ENCODE data around the gene GTF3C5. TPM values are rescaled to one million over a fixed set of nuclear protein-coding genes. Genes with fewer than 3 reads are reported as not detected.
"Not testable (repeated sequence)": the region's sequence is repeated elsewhere in the genome, so short reads cannot be mapped to it uniquely, and the experiment has no call there.

Gene GTF3C5
- total RNA-seq, 1 donor from 2014 or later = 46.4 TPM

- Histone ChIP-seq H3K4me2 (ENCODE audit: low read length) (no peak overlapping the region), H4K20me1 (ENCODE audit: insufficient read depth, low read length) (peaks cover 3% of the 10 kb centered on the region), H3K9me3 (ENCODE audit: insufficient read depth, low read depth, low read length) (no peaks in the 10 kb centered on the region), H3K9ac (ENCODE audit: low read length) (no peak overlapping the region), H3K4me1 (ENCODE audit: insufficient read depth, low read length) (peaks cover 16% of the 10 kb centered on the region), H3K4me3 (ENCODE audit: insufficient read depth, low read depth, low read length) (no peak overlapping the region), H3K27ac (ENCODE audit: low read depth, low read length) (no peak overlapping the region), H3K27me3 (ENCODE audit: insufficient read depth, low read length) (peaks cover 18% of the 10 kb centered on the region), H3K36me3 (ENCODE audit: insufficient read depth, low read length) (no peaks in the 10 kb centered on the region), H2AFZ (ENCODE audit: low read depth, low read length) (no peak overlapping the region), H3K79me2 (ENCODE audit: insufficient read depth, low read length) (no peaks in the 10 kb centered on the region)
- no peaks in the 10 kb centered on the region for H3K9me3 Mint-ChIP-seq (ENCODE audit: unreplicated experiment)
- no peaks in the 10 kb centered on the region for H3K36me3 Mint-ChIP-seq (ENCODE audit: low read depth, unreplicated experiment)
- peak overlapping the region; percentile 55 for H3K27ac Mint-ChIP-seq (ENCODE audit: unreplicated experiment)
- no peak for FAIRE-seq
- no peaks in the 10 kb centered on the region for H3K27me3 Mint-ChIP-seq (ENCODE audit: low read depth, unreplicated experiment)
- peaks cover 35% of the 10 kb centered on the region for H3K4me1 Mint-ChIP-seq (ENCODE audit: low read depth, unreplicated experiment)
- no peak overlapping the region for H3K4me3 Mint-ChIP-seq (ENCODE audit: unreplicated experiment)
- DNase-seq (ENCODE audit: low read depth) = no peak
- no peak for TF ChIP-seq CTCF (IDR thresholded peaks at IDR 0.05; ENCODE audit: insufficient read depth, low read depth, low read length)
- TF ChIP-seq EZH2 (IDR thresholded peaks at IDR 0.05; ENCODE audit: insufficient read depth, low read length) = no peak
Observed at GRCh38 chr9:133080161-133080560, 49.4 kb downstream of the GTF3C5 start.

- not testable (repeated sequence) for H3K9me3 ChIP-seq (ENCODE audit: insufficient read depth, low read depth, low read length); H3K27ac ChIP-seq (ENCODE audit: low read depth, low read length); H3K36me3 ChIP-seq (ENCODE audit: insufficient read depth, low read length); H3K27me3 Mint-ChIP-seq (ENCODE audit: low read depth, unreplicated experiment); DNase-seq (ENCODE audit: low read depth); H3K79me2 ChIP-seq (ENCODE audit: insufficient read depth, low read length); FAIRE-seq; H3K9ac ChIP-seq (ENCODE audit: low read length); H3K27ac Mint-ChIP-seq (ENCODE audit: unreplicated experiment); H3K9me3 Mint-ChIP-seq (ENCODE audit: unreplicated experiment); H3K36me3 Mint-ChIP-seq (ENCODE audit: low read depth, unreplicated experiment); H4K20me1 ChIP-seq (ENCODE audit: insufficient read depth, low read length); H3K4me3 Mint-ChIP-seq (ENCODE audit: unreplicated experiment); H2AFZ ChIP-seq (ENCODE audit: low read depth, low read length); H3K4me3 ChIP-seq (ENCODE audit: insufficient read depth, low read depth, low read length); H3K4me2 ChIP-seq (ENCODE audit: low read length); H3K4me1 ChIP-seq (ENCODE audit: insufficient read depth, low read length)
- peaks cover 18% of the 10 kb centered on the region for H3K27me3 ChIP-seq (ENCODE audit: insufficient read depth, low read length)
- H3K4me1 Mint-ChIP-seq (ENCODE audit: low read depth, unreplicated experiment) = peaks cover 26% of the 10 kb centered on the region
Observed at GRCh38 chr9:133080786-133081779, 50.3 kb downstream of the GTF3C5 start.

- H3K27ac Mint-ChIP-seq (ENCODE audit: unreplicated experiment); H3K9me3 Mint-ChIP-seq (ENCODE audit: unreplicated experiment); DNase-seq (ENCODE audit: low read depth); H3K4me2 ChIP-seq (ENCODE audit: low read length); H3K4me3 Mint-ChIP-seq (ENCODE audit: unreplicated experiment); H3K4me1 ChIP-seq (ENCODE audit: insufficient read depth, low read length); H2AFZ ChIP-seq (ENCODE audit: low read depth, low read length); H3K27me3 Mint-ChIP-seq (ENCODE audit: low read depth, unreplicated experiment); FAIRE-seq; H4K20me1 ChIP-seq (ENCODE audit: insufficient read depth, low read length); H3K27ac ChIP-seq (ENCODE audit: low read depth, low read length); H3K79me2 ChIP-seq (ENCODE audit: insufficient read depth, low read length); H3K4me3 ChIP-seq (ENCODE audit: insufficient read depth, low read depth, low read length); H3K36me3 Mint-ChIP-seq (ENCODE audit: low read depth, unreplicated experiment); H3K9ac ChIP-seq (ENCODE audit: low read length); H3K9me3 ChIP-seq (ENCODE audit: insufficient read depth, low read depth, low read length); H3K36me3 ChIP-seq (ENCODE audit: insufficient read depth, low read length): not testable (repeated sequence)
- peaks cover 18% of the 10 kb centered on the region for H3K27me3 ChIP-seq (ENCODE audit: insufficient read depth, low read length)
- H3K4me1 Mint-ChIP-seq (ENCODE audit: low read depth, unreplicated experiment) = peaks cover 16% of the 10 kb centered on the region
Observed at GRCh38 chr9:133081957-133082644, 51.3 kb downstream of the GTF3C5 start.

- H4K20me1 ChIP-seq (ENCODE audit: insufficient read depth, low read length); H3K27ac Mint-ChIP-seq (ENCODE audit: unreplicated experiment); H3K36me3 ChIP-seq (ENCODE audit: insufficient read depth, low read length); H3K9ac ChIP-seq (ENCODE audit: low read length); H3K4me2 ChIP-seq (ENCODE audit: low read length); DNase-seq (ENCODE audit: low read depth); H3K36me3 Mint-ChIP-seq (ENCODE audit: low read depth, unreplicated experiment); H3K27me3 Mint-ChIP-seq (ENCODE audit: low read depth, unreplicated experiment); H3K4me3 Mint-ChIP-seq (ENCODE audit: unreplicated experiment); H2AFZ ChIP-seq (ENCODE audit: low read depth, low read length); H3K27ac ChIP-seq (ENCODE audit: low read depth, low read length); H3K79me2 ChIP-seq (ENCODE audit: insufficient read depth, low read length); H3K9me3 ChIP-seq (ENCODE audit: insufficient read depth, low read depth, low read length); FAIRE-seq; H3K9me3 Mint-ChIP-seq (ENCODE audit: unreplicated experiment); H3K4me1 Mint-ChIP-seq (ENCODE audit: low read depth, unreplicated experiment); H3K4me3 ChIP-seq (ENCODE audit: insufficient read depth, low read depth, low read length); H3K4me1 ChIP-seq (ENCODE audit: insufficient read depth, low read length): not testable (repeated sequence)
- peaks cover 14% of the 10 kb centered on the region for H3K27me3 ChIP-seq (ENCODE audit: insufficient read depth, low read length)
Observed at GRCh38 chr9:133083688-133084087, 52.9 kb downstream of the GTF3C5 start.

GRCh38 chr9:133086212-133086860 is 55.5 kb downstream of the GTF3C5 start:
- H3K27me3 Mint-ChIP-seq (ENCODE audit: low read depth, unreplicated experiment); H3K9ac ChIP-seq (ENCODE audit: low read length); H3K79me2 ChIP-seq (ENCODE audit: insufficient read depth, low read length); H3K36me3 Mint-ChIP-seq (ENCODE audit: low read depth, unreplicated experiment); H3K4me1 Mint-ChIP-seq (ENCODE audit: low read depth, unreplicated experiment); H3K9me3 ChIP-seq (ENCODE audit: insufficient read depth, low read depth, low read length); FAIRE-seq; H3K9me3 Mint-ChIP-seq (ENCODE audit: unreplicated experiment); H3K4me1 ChIP-seq (ENCODE audit: insufficient read depth, low read length); H3K27ac Mint-ChIP-seq (ENCODE audit: unreplicated experiment); H3K4me3 Mint-ChIP-seq (ENCODE audit: unreplicated experiment); DNase-seq (ENCODE audit: low read depth); H3K27me3 ChIP-seq (ENCODE audit: insufficient read depth, low read length); H3K36me3 ChIP-seq (ENCODE audit: insufficient read depth, low read length); H3K4me3 ChIP-seq (ENCODE audit: insufficient read depth, low read depth, low read length); H3K4me2 ChIP-seq (ENCODE audit: low read length); H2AFZ ChIP-seq (ENCODE audit: low read depth, low read length); H3K27ac ChIP-seq (ENCODE audit: low read depth, low read length); H4K20me1 ChIP-seq (ENCODE audit: insufficient read depth, low read length): not testable (repeated sequence)
